Mesodermal cell (in vitro differentiated cells): ENCODE measurements around the gene PTPRN2.

Experiments used
- H3K27ac ChIP-seq: 2 replicates; pipeline ENCODE4 v1.7.0; 2013; ENCODE audit warnings: mild to moderate bottlenecking, low read depth, low read length, moderate library complexity; ENCODE audit not compliant: severe bottlenecking
- H3K36me3 ChIP-seq: 2 replicates; pipeline ENCODE4 v1.7.1; 2013; ENCODE audit warnings: mild to moderate bottlenecking, low read length, moderate library complexity; ENCODE audit not compliant: control insufficient read depth, insufficient read depth
- H3K4me1 ChIP-seq: one replicate; pipeline ENCODE4 v1.7.1; 2013; ENCODE audit warnings: mild to moderate bottlenecking, low read length; ENCODE audit not compliant: insufficient read depth, control insufficient read depth, poor library complexity, severe bottlenecking
- H3K4me3 ChIP-seq: 2 replicates; pipeline ENCODE4 v1.7.0; 2013; ENCODE audit warnings: low read length, control low read depth, mild to moderate bottlenecking; ENCODE audit not compliant: insufficient read depth, poor library complexity, severe bottlenecking; ENCODE audit errors: extremely low read depth
- H3K9me3 ChIP-seq: 2 replicates; pipeline ENCODE4 v1.7.1; 2013; ENCODE audit warnings: mild to moderate bottlenecking, low read length, moderate library complexity; ENCODE audit not compliant: control insufficient read depth
- WGBS, 2 experiments: methylation state at CpG; one replicate each; pipeline ENCODE4 v1.1.5; 2013; ENCODE audit warnings: missing lambda C conversion rate in 2 of 2; ENCODE audit not compliant: insufficient coverage in 2 of 2; 5-methylcytosine and 5-hydroxymethylcytosine counted together

PTPRN2 gene

DNA sequence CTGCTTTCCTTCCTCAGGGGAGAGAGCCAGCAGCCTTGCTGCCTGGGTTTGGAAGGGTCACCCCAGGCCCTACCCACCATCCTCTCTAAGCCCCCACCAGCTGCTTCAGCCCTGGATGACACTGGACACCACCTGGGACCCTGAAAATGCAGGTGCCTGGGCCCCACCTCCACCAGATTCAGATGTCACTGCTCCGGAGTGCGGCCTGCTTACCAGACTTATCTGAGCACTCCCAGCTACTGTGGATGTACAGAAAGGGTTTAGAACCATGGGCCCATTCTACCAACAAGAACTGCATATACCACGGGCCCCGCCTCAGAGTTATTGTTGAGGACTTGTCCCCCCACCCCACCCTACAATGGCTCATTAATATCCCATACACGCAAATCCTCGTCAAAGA lies 172.3 kb downstream of the PTPRN2 start:
- H3K9me3 ChIP-seq = peaks cover 67% of the 10 kb centered on the region
- no peak overlapping the region for H3K4me3 ChIP-seq
- WGBS, 2 experiments = 93 to 100% methylated on average over 1 to 3 of the region's 6 CpGs
- no peak overlapping the region for H3K27ac ChIP-seq
- no peaks in the 10 kb centered on the region for H3K4me1 ChIP-seq
- H3K36me3 ChIP-seq = no peaks in the 10 kb centered on the region

DNA sequence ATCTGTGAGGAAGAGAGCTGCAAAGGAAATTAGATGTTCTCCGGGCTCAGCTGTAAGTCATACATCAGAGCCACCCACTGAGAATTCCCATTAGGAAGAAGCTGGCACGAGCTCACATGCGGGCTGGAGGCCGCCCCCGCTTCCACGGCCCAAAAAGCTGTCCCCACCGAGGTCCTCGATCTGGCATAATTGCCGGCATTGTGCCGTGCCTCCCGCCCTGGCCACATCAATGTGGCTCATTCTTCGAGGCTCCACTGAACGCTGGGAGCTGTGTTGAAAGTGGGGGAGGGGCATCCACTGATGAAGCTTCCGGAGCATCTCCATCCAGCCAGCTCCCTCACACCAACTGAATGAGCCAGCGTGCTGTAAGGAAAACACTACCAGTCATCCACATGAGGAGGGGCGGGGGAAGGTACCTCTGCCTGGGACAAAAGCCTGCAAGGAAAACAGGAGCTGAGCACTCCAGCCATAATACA lies 173.1 kb downstream of the PTPRN2 start:
- Histone ChIP-seq H3K36me3 (no peaks in the 10 kb centered on the region), H3K4me3 (no peak overlapping the region), H3K9me3 (peaks cover 67% of the 10 kb centered on the region), H3K27ac (no peak overlapping the region), H3K4me1 (no peaks in the 10 kb centered on the region)
- 88 to 89% methylated on average over 15 of the region's 16 CpGs for WGBS, 2 experiments

DNA sequence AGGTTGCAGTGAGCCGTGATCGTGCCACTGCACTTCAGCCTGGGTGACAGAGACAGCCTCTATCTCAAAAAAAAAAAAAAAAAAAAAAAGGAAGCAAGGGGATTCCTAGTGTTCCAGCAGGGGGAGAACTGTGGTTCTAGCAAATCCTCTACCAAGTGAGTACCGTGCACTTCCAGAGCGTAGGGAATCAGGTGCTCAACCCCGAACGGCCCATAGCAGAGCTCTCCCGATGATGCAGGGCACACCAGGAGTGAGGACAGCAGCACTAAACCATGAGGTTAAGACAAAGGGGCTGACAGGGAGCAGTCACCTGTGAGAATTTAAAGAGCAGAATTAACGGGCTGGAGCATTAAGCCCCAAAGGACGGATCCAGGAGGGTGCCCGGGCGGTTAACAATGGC lies 173.6 kb downstream of the PTPRN2 start:
- WGBS, 2 experiments = 81 to 97% methylated on average over 5 to 9 of the region's 11 CpGs
- Histone ChIP-seq H3K4me3 (no peak overlapping the region), H3K36me3 (no peaks in the 10 kb centered on the region)

DNA sequence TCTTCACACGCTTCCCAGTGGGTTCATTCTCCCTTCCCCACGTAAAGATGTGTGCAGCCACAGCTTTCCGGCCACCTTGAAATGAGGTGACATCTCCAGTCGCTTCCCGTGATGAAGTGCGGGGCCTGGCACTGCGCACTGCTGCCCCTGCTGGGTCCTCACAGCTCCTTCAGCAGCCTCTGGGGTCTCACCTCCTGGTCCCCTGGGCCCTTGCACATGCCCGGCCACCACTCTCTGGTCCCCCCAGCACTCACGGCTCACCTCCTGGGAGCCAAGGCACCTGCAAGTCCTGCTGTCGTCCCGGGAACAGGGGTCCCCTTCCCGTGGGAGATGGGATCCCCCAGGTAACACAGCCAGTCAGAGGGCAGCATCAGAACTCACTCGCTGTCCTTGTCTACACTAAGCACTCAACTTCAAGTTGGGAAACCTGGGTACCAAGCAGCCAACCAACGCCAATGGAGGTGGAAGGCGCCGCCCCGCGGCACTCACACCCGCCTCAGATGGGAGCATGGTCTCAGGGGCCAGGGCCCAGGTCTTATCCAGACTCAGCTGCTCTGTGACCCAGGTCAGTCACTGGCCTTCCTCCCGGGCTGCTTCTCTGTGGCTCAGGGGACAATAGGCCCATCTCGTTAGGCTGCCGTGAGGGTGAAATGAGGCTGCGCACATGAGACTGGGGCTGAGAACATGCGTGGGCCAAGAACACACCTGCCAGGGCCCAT lies 176.2 kb downstream of the PTPRN2 start:
- Histone ChIP-seq H3K4me3 (no peak overlapping the region), H3K36me3 (no peaks in the 10 kb centered on the region), H3K27ac (no peak overlapping the region), H3K9me3 (peaks cover 80% of the 10 kb centered on the region), H3K4me1 (no peaks in the 10 kb centered on the region)
- WGBS, 2 experiments = 84 to 86% methylated on average over 24 of the region's 24 CpGs

More for the DNA sequence above, 173.6 kb downstream of the PTPRN2 start:
- H3K9me3 ChIP-seq = peaks cover 67% of the 10 kb centered on the region
- no peaks in the 10 kb centered on the region for H3K4me1 ChIP-seq
- no peak overlapping the region for H3K27ac ChIP-seq

DNA sequence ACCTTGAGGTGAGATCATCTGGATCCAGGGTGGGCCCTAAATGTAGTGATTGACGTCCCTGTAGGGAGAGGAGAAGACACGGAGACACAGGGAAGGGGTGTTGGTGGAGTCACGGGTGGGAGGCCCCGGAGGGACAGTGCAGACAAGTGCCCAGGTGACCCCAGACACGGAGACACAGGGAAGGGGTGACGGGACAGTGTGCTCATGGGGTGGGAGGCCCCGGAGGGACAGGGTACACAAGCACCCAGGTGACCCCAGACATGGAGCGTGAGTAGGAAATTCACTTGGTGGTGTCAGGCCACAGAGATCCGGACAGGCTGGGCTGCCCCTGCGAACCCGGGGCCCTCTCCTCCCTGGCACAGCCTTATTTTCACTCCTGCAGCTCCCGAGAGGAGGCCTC lies 176.9 kb downstream of the PTPRN2 start:
- Histone ChIP-seq H3K27ac (no peak overlapping the region), H3K4me1 (no peaks in the 10 kb centered on the region), H3K36me3 (no peaks in the 10 kb centered on the region), H3K4me3 (no peak overlapping the region), H3K9me3 (peaks cover 76% of the 10 kb centered on the region)
- WGBS, 2 experiments = 66 to 72% methylated on average over 11 to 12 of the region's 12 CpGs

DNA sequence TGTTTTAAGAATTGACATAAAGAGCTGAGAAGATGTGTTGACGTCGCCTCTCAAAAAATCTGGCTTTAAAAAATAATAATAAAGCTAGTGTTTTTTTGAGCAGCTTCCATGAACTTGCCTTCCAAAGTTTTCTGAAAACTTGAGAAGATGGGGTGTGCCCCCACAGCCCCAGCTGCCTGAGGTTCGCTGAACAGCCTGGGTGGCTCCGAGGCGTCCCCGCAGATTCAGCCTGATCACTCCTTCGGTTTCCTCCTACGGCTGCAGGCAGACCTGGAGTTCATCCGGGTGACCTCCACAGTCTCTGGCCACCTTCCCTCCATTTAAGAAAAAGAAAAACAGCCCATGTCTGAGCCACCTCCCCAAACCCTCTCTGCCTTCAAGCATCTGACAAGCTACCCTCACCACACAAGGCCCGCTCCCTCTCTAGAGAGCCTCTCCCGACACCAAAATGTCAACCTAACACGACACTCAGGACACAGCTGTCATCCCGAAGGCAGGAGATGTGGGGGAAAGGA lies 177.8 kb downstream of the PTPRN2 start:
- Histone ChIP-seq H3K27ac (no peak overlapping the region), H3K4me3 (no peak overlapping the region), H3K9me3 (peaks cover 77% of the 10 kb centered on the region), H3K4me1 (no peaks in the 10 kb centered on the region), H3K36me3 (no peaks in the 10 kb centered on the region)
- 61 to 89% methylated on average over 8 of the region's 13 CpGs for WGBS, 2 experiments

DNA sequence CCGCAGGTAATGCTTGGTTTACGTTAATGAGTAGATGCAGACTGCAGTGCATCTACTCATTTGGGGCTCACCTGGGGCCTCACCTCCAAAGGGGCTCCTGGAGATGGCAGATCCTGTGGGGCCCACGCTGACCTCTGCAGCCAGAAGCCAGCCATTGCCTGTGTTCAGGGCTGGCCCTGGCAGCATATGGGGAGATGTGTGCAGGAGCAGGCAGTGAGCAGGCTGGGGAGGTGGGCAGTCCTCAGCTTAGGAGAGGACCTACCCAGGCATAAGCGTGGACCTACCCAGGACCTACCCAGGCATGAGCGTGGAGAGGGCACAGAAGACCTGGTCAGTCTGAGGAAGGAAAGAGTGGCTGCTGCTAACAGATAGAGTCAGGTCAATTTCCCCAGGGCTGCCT lies 178.5 kb downstream of the PTPRN2 start:
- H3K36me3 ChIP-seq = no peaks in the 10 kb centered on the region
- no peak overlapping the region for H3K27ac ChIP-seq
- peaks cover 74% of the 10 kb centered on the region for H3K9me3 ChIP-seq
- no peaks in the 10 kb centered on the region for H3K4me1 ChIP-seq
- no peak overlapping the region for H3K4me3 ChIP-seq
- 66 to 72% methylated on average over 5 of the region's 5 CpGs for WGBS, 2 experiments

DNA sequence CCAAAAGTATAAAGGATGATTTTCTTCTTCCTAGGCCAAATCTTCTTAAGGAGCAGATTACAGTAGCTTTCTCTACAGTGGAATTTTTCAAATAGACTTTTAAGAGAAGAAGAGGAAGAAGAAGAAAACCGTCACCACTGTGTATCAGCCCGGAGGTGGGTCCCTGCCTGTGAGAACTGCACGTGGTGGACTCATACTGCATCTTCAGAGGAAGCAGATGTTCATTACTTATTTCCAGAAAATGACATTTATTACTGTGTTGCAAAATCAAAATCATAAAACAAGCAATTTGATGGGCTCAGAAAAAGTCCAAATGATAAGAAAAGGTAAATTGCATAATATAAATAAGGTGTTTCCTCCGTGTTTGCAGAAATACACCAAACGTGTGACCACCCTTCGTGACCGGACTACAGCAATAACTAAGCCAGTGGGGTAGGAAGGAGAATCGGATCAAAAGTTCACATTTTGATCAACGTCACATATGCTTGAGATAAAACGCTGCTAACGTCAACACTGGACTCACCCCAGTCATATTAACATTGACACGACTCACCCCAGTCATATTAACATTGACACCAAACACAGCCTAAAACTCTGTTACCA lies 179.2 kb downstream of the PTPRN2 start:
- H3K36me3 ChIP-seq = no peaks in the 10 kb centered on the region
- H3K9me3 ChIP-seq = peaks cover 73% of the 10 kb centered on the region
- H3K4me3 ChIP-seq = no peak overlapping the region
- H3K27ac ChIP-seq = no peak overlapping the region
- 72 to 76% methylated on average over 9 to 10 of the region's 12 CpGs for WGBS, 2 experiments
- no peaks in the 10 kb centered on the region for H3K4me1 ChIP-seq

DNA sequence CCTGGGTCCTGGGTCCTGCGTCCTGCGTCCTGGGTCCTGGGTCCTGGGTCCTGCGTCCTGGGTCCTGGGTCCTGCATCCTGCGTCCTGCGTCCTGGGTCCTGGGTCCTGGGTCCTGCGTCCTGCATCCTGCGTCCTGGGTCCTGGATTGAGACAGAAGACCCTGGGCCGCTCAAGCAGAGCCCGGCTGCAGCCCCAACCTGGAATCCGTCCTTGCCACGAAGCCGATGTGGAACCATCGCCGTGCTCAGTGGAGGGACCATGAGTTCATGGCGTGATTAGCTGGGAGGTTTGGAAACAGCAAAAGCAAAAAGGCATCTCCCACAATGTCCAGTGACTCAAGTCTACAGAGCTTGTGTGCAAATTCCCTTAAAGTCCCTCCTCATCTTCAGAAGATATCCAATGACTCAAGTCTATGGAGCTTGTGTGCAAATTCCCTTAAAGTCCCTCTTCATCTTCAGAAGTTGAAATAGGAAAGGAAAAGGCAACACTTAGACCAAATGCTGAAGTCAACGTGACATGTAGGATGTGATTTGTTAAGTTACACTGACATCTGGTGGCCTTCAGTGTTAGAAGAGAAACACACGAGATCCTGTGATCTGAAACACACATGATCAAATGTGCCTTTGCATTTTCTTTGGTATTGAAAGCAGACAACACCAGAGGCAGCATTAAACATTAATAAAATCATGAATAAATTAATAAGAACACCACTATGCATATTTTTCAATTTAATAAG lies 179.9 kb downstream of the PTPRN2 start:
- WGBS, 2 experiments = 79 to 85% methylated on average over 12 to 14 of the region's 17 CpGs
- Histone ChIP-seq H3K4me1 (no peaks in the 10 kb centered on the region), H3K36me3 (no peaks in the 10 kb centered on the region), H3K9me3 (peaks cover 73% of the 10 kb centered on the region), H3K27ac (no peak overlapping the region), H3K4me3 (no peak overlapping the region)

DNA sequence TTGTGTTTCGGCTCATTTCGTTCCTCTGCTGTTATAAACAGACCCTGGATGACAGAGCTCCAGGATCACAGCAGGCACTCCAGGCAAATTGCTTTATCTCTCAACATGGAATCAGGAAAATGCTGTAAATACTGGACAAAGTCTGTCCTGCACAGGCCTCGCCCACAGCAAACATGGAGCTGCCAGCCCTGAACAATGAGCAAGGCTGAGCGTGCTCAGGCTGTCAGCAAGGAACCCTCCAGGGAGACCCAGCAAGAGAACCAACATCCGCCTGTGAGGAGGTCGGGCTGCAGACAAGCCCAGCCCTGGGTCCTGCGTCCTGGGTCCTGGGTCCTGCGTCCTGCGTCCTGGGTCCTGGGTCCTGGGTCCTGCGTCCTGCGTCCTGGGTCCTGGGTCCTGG lies 180.8 kb downstream of the PTPRN2 start:
- 81 to 88% methylated on average over 2 to 4 of the region's 11 CpGs for WGBS, 2 experiments
- Histone ChIP-seq H3K36me3 (no peaks in the 10 kb centered on the region), H3K4me3 (no peak overlapping the region), H3K4me1 (no peaks in the 10 kb centered on the region), H3K9me3 (peaks cover 80% of the 10 kb centered on the region), H3K27ac (no peak overlapping the region)
